ENCODE measurements around the gene RAB8A.

DNA sequence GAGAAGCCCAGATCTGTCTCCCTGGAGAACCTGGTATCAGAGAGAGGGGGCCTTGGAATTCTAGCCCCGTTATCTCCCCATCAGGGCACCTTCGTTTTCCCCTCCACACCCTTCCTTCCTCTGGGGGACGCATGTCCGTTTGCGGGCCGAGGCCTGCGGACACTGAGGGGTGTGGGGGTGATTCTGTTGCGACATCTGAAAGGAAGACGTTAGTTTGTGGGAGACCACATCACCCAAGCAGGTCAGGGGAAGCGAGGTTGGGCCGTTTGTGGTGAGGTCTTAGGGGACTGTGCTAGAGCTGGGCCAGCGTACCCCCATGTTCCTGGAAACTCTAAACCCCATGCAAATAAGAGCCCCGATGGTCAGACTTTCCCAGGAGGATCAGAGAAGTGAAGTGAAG is 28.1 kb downstream of the RAB8A start:
- TF ChIP-seq POLR2A (IDR thresholded peaks at IDR 0.05): no peak
- TF ChIP-seq, protein P1, sequence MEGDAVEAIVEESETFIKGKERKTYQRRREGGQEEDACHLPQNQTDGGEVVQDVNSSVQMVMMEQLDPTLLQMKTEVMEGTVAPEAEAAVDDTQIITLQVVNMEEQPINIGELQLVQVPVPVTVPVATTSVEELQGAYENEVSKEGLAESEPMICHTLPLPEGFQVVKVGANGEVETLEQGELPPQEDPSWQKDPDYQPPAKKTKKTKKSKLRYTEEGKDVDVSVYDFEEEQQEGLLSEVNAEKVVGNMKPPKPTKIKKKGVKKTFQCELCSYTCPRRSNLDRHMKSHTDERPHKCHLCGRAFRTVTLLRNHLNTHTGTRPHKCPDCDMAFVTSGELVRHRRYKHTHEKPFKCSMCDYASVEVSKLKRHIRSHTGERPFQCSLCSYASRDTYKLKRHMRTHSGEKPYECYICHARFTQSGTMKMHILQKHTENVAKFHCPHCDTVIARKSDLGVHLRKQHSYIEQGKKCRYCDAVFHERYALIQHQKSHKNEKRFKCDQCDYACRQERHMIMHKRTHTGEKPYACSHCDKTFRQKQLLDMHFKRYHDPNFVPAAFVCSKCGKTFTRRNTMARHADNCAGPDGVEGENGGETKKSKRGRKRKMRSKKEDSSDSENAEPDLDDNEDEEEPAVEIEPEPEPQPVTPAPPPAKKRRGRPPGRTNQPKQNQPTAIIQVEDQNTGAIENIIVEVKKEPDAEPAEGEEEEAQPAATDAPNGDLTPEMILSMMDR (IDR thresholded peaks at IDR 0.05): no peak

Data from thyroid gland (tissue), 4 donors.